Endothelial cell of umbilical vein (primary cell): ENCODE data around the gene KIF20A. TPM values are rescaled to one million over a fixed set of nuclear protein-coding genes. Genes with fewer than 3 reads are reported as not detected.

Source experiments
- BruUV-seq: library from RNA; stranded (reverse); fragments of 400-500 nt; replicated peaks from 2 replicates; lab custom pipeline; 2021; lab: Mats Ljungman, UMichigan
- CTCF ChIA-PET: fragments of 300-600, 350-600 bp; sonication (Branson Sonifier 250); formaldehyde crosslinking; loops from one replicate; lab custom pipeline; 2021; ENCODE audit warnings: antibody characterized with exemption, inconsistent platforms; lab: Charles Lee
- POLR2A ChIA-PET: fragments of 300-600, 350-600 bp; sonication (Branson Sonifier 250); formaldehyde crosslinking; loops from one replicate; lab custom pipeline; 2021; ENCODE audit warnings: antibody characterized with exemption, inconsistent platforms; lab: Charles Lee
- DNase-seq: peaks from one replicate; pipeline ENCODE4 v3.0.0-alpha.2; 2011; ENCODE audit warnings: low read depth, low spot score
- FAIRE-seq: peaks from 2 replicates; lab custom pipeline; 2011; peaks lifted over from hg19 to GRCh38; lab: Jason Lieb, UNC
- H2AFZ ChIP-seq: 2 replicates; pipeline ENCODE4 v1.6.0; 2012; ENCODE audit warnings: low read depth, low read length, control low read depth, inconsistent platforms
- H3K27ac ChIP-seq: 2 replicates; pipeline ENCODE4 v1.5.1; 2011; ENCODE audit warnings: low read depth, mild to moderate bottlenecking, control low read depth, low read length, moderate library complexity; ENCODE audit not compliant: insufficient read depth
- H3K27me3 ChIP-seq, 2 experiments: 2 replicates each; pipeline versions ENCODE4 v1.6.0 to v1.6.1; 2011; ENCODE audit warnings: low read length in 2 of 2, mixed read lengths in 1 of 2; ENCODE audit not compliant: control insufficient read depth in 2 of 2, insufficient read depth in 2 of 2
- H3K36me3 ChIP-seq, 2 experiments: 2 replicates in 1 of 2; 3 replicates in 1 of 2; pipeline ENCODE4 v1.5.1; 2011; ENCODE audit warnings: low read length in 2 of 2, mild to moderate bottlenecking in 1 of 2, moderate library complexity in 1 of 2; ENCODE audit not compliant: control insufficient read depth in 2 of 2, insufficient read depth in 2 of 2; ENCODE audit errors: extremely low read depth in 1 of 2
- H3K4me1 ChIP-seq: 3 replicates; pipeline ENCODE4 v1.5.1; 2011; ENCODE audit warnings: mild to moderate bottlenecking, low read length; ENCODE audit not compliant: control insufficient read depth, insufficient read depth; ENCODE audit errors: extremely low read depth
- H3K4me2 ChIP-seq: 2 replicates; pipeline ENCODE4 v1.6.1; 2011; ENCODE audit warnings: low read length, control low read depth, mixed read lengths; ENCODE audit not compliant: insufficient read depth
- H3K4me3 ChIP-seq, 3 experiments: fragments of 200-600 bp in 1 of 3; sonication (generic), shearing (Covaris generic) in 1 of 3; replicated peaks in 1 of 3; 2 replicates each; pipeline ENCODE4 v1.5.1; 2011 to 2016; ENCODE audit warnings: control low read depth in 3 of 3, low read length in 3 of 3, mild to moderate bottlenecking in 2 of 3, inconsistent platforms in 1 of 3, low read depth in 1 of 3, moderate library complexity in 1 of 3; ENCODE audit not compliant: insufficient read depth in 1 of 3
- H3K79me2 ChIP-seq: 2 replicates; pipeline ENCODE4 v1.6.0; 2012; ENCODE audit warnings: low read length, inconsistent platforms; ENCODE audit not compliant: control insufficient read depth, insufficient read depth
- H3K9ac ChIP-seq: replicated peaks from 2 replicates; pipeline ENCODE3; 2011; ENCODE audit warnings: low read length, control low read depth; ENCODE audit not compliant: insufficient read depth; ENCODE audit errors: extremely low read depth
- H3K9me1 ChIP-seq: replicated peaks from 3 replicates; pipeline ENCODE4 v1.6.0; 2011; ENCODE audit warnings: mild to moderate bottlenecking, low read length; ENCODE audit not compliant: control insufficient read depth, insufficient read depth; ENCODE audit errors: extremely low read depth
- H3K9me3 ChIP-seq: replicated peaks from 2 replicates; pipeline ENCODE4 v1.5.1; 2012; ENCODE audit warnings: low read length, inconsistent platforms; ENCODE audit not compliant: control insufficient read depth, insufficient read depth
- H4K20me1 ChIP-seq: replicated peaks from 2 replicates; pipeline ENCODE3; 2011; ENCODE audit warnings: mild to moderate bottlenecking, low read length; ENCODE audit not compliant: control insufficient read depth, insufficient read depth; ENCODE audit errors: extremely low read depth
- EZH2 ChIP-seq: IDR thresholded peaks from 2 replicates; pipeline ENCODE4 v1.6.1; 2012; ENCODE audit warnings: borderline replicate concordance, low read depth, mild to moderate bottlenecking, moderate library complexity, low read length, inconsistent platforms; ENCODE audit not compliant: severe bottlenecking
- FOS ChIP-seq: IDR thresholded peaks from 2 replicates; pipeline ENCODE4 v1.6.1; 2011; ENCODE audit warnings: mild to moderate bottlenecking, low read length, moderate library complexity, borderline replicate concordance; ENCODE audit not compliant: insufficient read depth
- GATA2 ChIP-seq: IDR thresholded peaks from 2 replicates; pipeline ENCODE4 v1.7.0; 2011; ENCODE audit warnings: low read depth, mild to moderate bottlenecking, moderate library complexity, mixed read lengths, low read length; ENCODE audit not compliant: insufficient read length, insufficient read depth
- JUN ChIP-seq: IDR thresholded peaks from 2 replicates; pipeline ENCODE4 v1.6.1; 2011; ENCODE audit warnings: borderline replicate concordance, low read depth; ENCODE audit not compliant: insufficient read length, insufficient read depth
- MYC ChIP-seq: IDR thresholded peaks from one replicate; pipeline ENCODE4 v1.6.1; 2011; ENCODE audit warnings: mild to moderate bottlenecking, low read depth, low read length
- POLR2A ChIP-seq: IDR thresholded peaks from 2 replicates; pipeline ENCODE4 v1.6.1; 2012; ENCODE audit warnings: low read depth, mild to moderate bottlenecking, control low read depth, low read length
- POLR2AphosphoS5 ChIP-seq: IDR thresholded peaks from 2 replicates; pipeline ENCODE4 v1.6.1; 2012; ENCODE audit warnings: low read depth, mild to moderate bottlenecking, control low read depth, low read length, moderate library complexity; ENCODE audit not compliant: insufficient read depth
- dilution Hi-C: fragments of 300-500 bp; cut with MboI; formaldehyde crosslinking; loops from one replicate; pipeline ENCODE4 v1.15.0; 2019; ENCODE audit warnings: low sequenced_read_pairs; ENCODE audit not compliant: extremely low pct_ligation_motif_present
- intact Hi-C: fragments of 100-400 bp; cut with micrococcal nuclease; formaldehyde crosslinking; loops from one replicate; pipeline ENCODE4 v1.10.0; 2022
- polyA plus RNA-seq, 4 experiments: library from polyadenylated mRNA; depleted of rRNA in 3 of 4; stranded (reverse) in 3 of 4; unstranded in 1 of 4; fragments of >200 nt; gene quantifications; 2 replicates each; pipeline versions ENCODE4 v1.2.1 to v1.2.3, GENCODE V29; 2011 to 2012; ENCODE audit warnings: missing spikeins in 1 of 4
- total RNA-seq: library from RNA; stranded (reverse); gene quantifications from 2 replicates; pipeline ENCODE4 v1.2.3, GENCODE V29; 2021
- TF ChIP-seq, protein P1 (sequence below): IDR thresholded peaks from 2 replicates; pipeline ENCODE4 v1.6.1; 2011; ENCODE audit not compliant: insufficient read depth, insufficient read length
- TF ChIP-seq, protein P2 (sequence below), 2 donors: IDR thresholded peaks; 1 replicate in 1 of 2; 2 replicates in 1 of 2; pipeline ENCODE4 v1.5.1; 2011; ENCODE audit warnings: low read length in 2 of 2, mild to moderate bottlenecking in 2 of 2, moderate library complexity in 2 of 2, control low read depth in 1 of 2, inconsistent platforms in 1 of 2, low read depth in 1 of 2; ENCODE audit not compliant: insufficient read depth in 1 of 2; ENCODE audit errors: extremely low read depth in 1 of 2

Gene KIF20A
- total and polyA plus RNA-seq, 2 donors (not counting 3 experiments of a cell fraction or from before 2014, with no cell fraction given), result 38.7 to 78.1 TPM

DNA sequence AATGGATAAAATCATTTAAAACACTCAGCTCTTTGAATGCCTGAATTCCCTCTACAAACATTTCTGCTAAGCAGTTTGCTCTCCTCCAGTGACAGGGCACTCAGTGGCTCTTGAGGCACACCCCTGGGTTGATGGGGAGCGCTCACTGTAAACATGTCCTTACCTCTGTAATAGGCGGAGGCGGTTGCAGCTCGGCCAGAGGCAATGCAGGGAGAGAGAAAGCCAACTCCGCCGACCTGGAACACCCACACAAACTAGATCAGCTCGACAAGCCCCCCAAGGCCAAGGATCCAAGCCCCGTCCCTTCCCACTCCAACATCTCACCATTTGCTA is 33.9 kb downstream of the KIF20A start:
- POLR2A ChIA-PET, result no interaction called here
- H3K9me3 ChIP-seq, result no peaks in the 10 kb centered on the region
- H4K20me1 ChIP-seq, result no peaks in the 10 kb centered on the region
- H3K4me1 ChIP-seq, result peaks cover 11% of the 10 kb centered on the region
- no peaks in the 10 kb centered on the region for H3K9me1 ChIP-seq
- TF ChIP-seq MYC, result no peak
- no peak for TF ChIP-seq FOS
- TF ChIP-seq EZH2, result no peak
- TF ChIP-seq POLR2A, result no peak
- no peak for TF ChIP-seq GATA2
- TF ChIP-seq JUN, result no peak
- TF ChIP-seq, protein P1, sequence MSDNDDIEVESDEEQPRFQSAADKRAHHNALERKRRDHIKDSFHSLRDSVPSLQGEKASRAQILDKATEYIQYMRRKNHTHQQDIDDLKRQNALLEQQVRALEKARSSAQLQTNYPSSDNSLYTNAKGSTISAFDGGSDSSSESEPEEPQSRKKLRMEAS, result no peak
- TF ChIP-seq, protein P2, sequence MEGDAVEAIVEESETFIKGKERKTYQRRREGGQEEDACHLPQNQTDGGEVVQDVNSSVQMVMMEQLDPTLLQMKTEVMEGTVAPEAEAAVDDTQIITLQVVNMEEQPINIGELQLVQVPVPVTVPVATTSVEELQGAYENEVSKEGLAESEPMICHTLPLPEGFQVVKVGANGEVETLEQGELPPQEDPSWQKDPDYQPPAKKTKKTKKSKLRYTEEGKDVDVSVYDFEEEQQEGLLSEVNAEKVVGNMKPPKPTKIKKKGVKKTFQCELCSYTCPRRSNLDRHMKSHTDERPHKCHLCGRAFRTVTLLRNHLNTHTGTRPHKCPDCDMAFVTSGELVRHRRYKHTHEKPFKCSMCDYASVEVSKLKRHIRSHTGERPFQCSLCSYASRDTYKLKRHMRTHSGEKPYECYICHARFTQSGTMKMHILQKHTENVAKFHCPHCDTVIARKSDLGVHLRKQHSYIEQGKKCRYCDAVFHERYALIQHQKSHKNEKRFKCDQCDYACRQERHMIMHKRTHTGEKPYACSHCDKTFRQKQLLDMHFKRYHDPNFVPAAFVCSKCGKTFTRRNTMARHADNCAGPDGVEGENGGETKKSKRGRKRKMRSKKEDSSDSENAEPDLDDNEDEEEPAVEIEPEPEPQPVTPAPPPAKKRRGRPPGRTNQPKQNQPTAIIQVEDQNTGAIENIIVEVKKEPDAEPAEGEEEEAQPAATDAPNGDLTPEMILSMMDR (IDR thresholded peaks at IDR 0.05; ENCODE audit: extremely low read depth in 1 of 2, insufficient read depth in 1 of 2, low read depth in 1 of 2, low read length in 2 of 2), result no peak
- TF ChIP-seq POLR2AphosphoS5, result no peak
- H2AFZ ChIP-seq, result peak overlapping the region; percentile 96
- CTCF ChIA-PET, result interaction anchor here (1.0 to 1.9 kb wide), 3 partner anchors 11 to 139 kb away, joined by 3 to 10 read pairs (median 4); partner anchors contain the start of gene KDM3B
- peak overlapping the region; percentile 77 for H3K27ac ChIP-seq
- DNase-seq (no peak), FAIRE-seq (no peak)
- H3K4me2 ChIP-seq, result peak overlapping the region; percentile 84
- dilution Hi-C loops (no loop called here), intact Hi-C loops (loop anchor here (1.0 kb wide), 1 partner anchor 33 kb away; the partner anchor contains the start of gene KIF20A)
- BruUV-seq, result TSS peak; percentile 62
- H3K4me3 ChIP-seq, result peak overlapping the region; percentile 46 to 71 (median 61)
- H3K27me3 ChIP-seq, result no peaks in the 10 kb centered on the region
- H3K79me2 ChIP-seq, result peaks cover 43% of the 10 kb centered on the region
- H3K36me3 ChIP-seq, result no peaks in the 10 kb centered on the region
- peak overlapping the region; percentile 91 for H3K9ac ChIP-seq
